Right cardiac atrium (tissue), 5 donors: ENCODE results near the gene GRIK2. TPM values are rescaled to one million over a fixed set of nuclear protein-coding genes. Genes with fewer than 3 reads are reported as not detected.

Experiments
- ATAC-seq, 2 donors: fragments of 200-7000 bp; cut with Tn5 transposase; one replicate each; pipeline versions ENCODE4 v1.8.0 to v1.9.1; 2020; ENCODE audit warnings: moderate library complexity in 2 of 2, mild to moderate bottlenecking in 1 of 2
- DNase-seq, 3 donors: peaks; one replicate each; pipeline ENCODE4 v3.0.0-alpha.2; 2020
- H3K27ac ChIP-seq: one replicate; pipeline ENCODE4 v1.5.1; 2013; ENCODE audit warnings: mild to moderate bottlenecking, low read length, control low read depth, moderate library complexity
- H3K27me3 ChIP-seq: one replicate; pipeline ENCODE4 v1.6.1; 2013; ENCODE audit not compliant: control insufficient read depth, insufficient read depth
- H3K4me1 ChIP-seq: one replicate; pipeline ENCODE4 v1.6.1; 2013; ENCODE audit warnings: low read length; ENCODE audit not compliant: control insufficient read depth, insufficient read depth
- H3K4me3 ChIP-seq: one replicate; pipeline ENCODE4 v1.5.1; 2013; ENCODE audit warnings: low read length, control low read depth
- H3K9me3 ChIP-seq: one replicate; pipeline ENCODE4 v1.6.1; 2013; ENCODE audit warnings: low read length; ENCODE audit not compliant: control insufficient read depth
- WGBS: extraction: QIAGEN DNeasy Blood & Tissue Kit; methylation state at CpG from one replicate; pipeline ENCODE4 v1.1.7; 2013; 5-methylcytosine and 5-hydroxymethylcytosine counted together
- intact Hi-C, 4 donors: fragments of 100-400 bp; cut with DNase I; formaldehyde crosslinking; loops; one replicate each; pipeline versions ENCODE4 v1.11.0 to v1.14.0; 2022 to 2023
- polyA plus RNA-seq: library from polyadenylated mRNA; stranded (reverse); fragments of 200-250 nt; gene quantifications from one replicate; pipeline ENCODE4 v1.2.3, GENCODE V29; 2013
- total RNA-seq, 4 donors: library from RNA; stranded (reverse); fragmentation: NEBNext Ultra II Directional; extraction: Animal tissue kit (Norgen Biotek cat#: 25700); gene quantifications; one replicate each; pipeline ENCODE4 v1.2.1, GENCODE V29; 2021
- donor health status: healthy with polysubstance abuse.
- donor health status: DM: no; HTN: yes; CAD: no.
- donor health status: DM: no; HTN: no; CAD: no.
- donor health status: DM: no; HTN: yes; CAD: no; lungs with severe emphysema.
- donor health status: DM: yes; HTN: yes; CAD: no.

Gene GRIK2
- total and polyA plus RNA-seq, 5 donors, result 7.6 to 26.7 (median 15.2) TPM

DNA sequence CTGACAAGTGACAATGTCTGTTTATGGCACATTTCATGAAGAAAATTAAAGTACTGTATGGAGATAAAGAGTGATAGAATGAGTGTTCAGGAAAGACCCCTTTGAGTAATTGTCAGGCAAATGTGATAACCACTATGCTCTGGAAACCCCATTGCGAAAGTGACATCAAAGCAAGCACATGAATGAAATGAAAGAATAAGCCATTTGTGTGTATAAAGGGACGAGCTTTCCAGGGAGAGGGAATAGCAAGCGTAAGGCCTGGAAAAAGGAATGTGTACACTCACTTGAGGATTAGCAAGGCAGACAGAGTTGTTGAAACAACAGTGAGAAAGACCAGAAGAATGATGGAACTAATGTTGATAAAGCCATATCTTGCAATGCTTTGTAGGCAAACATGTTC lies 490.0 kb downstream of the GRIK2 start:
- Histone ChIP-seq H3K27ac (no peak overlapping the region), H3K9me3 (no peaks in the 10 kb centered on the region), H3K27me3 (no peaks in the 10 kb centered on the region), H3K4me3 (no peak overlapping the region), H3K4me1 (no peaks in the 10 kb centered on the region)
- DNase-seq (no peak), ATAC-seq (no peak)
- intact Hi-C loops, result no loop called here
- WGBS, result 54% methylated on average over 3 of the region's 3 CpGs

DNA sequence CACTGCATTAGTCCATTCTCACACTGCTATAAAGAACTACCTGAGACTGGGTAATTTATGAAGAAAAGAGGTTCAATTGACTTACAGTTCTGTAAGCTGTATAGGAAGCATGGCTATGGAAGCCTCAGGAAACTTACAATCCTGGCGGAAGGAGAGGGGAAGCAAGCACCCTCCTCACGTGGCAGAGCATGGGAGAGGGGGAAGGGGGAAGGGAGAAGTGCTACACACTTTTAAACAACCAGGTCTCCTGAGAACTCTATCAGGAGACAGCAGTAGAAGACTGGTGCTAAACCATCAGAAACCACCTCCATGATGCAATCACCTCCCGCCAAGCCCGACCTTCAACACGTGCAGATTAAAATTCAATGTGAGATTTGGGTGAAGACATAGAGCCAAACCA lies 494.0 kb downstream of the GRIK2 start:
- no peak overlapping the region for H3K27ac ChIP-seq
- no peaks in the 10 kb centered on the region for H3K4me1 ChIP-seq
- H3K9me3 ChIP-seq, result no peaks in the 10 kb centered on the region
- 53% methylated on average over 5 of the region's 5 CpGs for WGBS
- no peak overlapping the region for H3K4me3 ChIP-seq
- H3K27me3 ChIP-seq, result no peaks in the 10 kb centered on the region
- intact Hi-C loops, result no loop called here
- no peak for DNase-seq
- no peak for ATAC-seq

DNA sequence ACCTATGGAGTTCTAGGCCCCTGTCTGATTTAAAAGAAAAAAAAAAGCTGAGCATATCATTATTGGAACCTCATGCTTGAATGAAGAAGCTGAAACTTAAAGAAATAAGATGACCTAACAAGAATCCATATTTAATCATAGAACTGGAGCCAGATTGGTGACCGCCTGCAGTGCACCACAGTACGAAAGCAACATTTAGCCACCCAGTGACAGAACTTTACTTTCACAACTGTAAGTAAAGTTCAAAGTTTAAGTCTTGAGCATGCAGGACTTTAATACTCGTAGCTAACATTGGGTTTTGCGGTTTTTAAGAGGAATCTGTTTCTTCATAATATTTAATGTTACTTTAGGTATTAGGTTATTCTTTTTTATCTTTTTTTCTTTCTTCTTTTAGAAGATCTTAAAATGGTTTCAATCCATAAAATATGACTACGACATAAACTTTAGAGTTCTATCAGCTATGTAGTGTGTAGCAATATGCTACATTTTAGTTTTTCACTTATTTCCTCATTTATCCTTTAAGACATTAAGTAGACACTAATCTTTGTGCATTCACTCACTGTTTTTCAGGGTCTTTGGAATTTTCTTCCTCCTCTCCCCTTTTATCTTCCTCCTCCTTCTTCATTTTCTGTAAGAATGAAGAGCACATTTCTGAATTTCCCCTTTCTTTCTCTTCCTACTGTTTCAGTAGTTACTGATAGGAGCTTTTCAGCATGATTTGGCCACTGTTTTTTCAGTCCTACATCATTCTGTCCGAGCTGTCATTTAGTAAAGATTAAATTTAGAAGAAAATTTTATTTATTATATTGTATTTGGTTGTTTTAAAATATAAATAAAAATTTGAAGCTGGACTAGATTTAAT lies 514.1 kb downstream of the GRIK2 start:
- 85% methylated on average over 6 of the region's 6 CpGs for WGBS

DNA sequence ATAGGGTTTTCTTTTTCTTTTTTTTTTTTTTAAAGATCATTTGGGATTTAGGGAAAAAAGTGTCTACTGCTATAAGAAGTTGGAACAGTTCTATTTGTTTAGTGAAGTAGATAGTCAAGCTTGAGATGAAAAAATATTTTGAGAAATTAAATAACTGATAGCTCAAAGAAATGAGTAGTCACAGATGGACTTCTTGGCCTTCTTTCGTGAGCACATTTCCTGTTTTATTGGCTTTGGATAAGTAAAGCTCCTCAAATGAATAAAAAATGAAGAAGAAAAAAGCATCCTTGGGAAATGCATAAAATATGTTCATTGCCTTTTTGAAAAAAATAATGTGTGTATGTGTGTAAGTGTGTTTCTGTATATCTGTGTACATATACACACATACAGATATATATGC lies 515.9 kb downstream of the GRIK2 start:
- intact Hi-C loops, result no loop called here
- DNase-seq (no peak), ATAC-seq (no peak)
- no peaks in the 10 kb centered on the region for H3K9me3 ChIP-seq
- no peak overlapping the region for H3K27ac ChIP-seq
- no peak overlapping the region for H3K4me3 ChIP-seq
- WGBS, result 51% methylated on average over 1 of the region's 1 CpG
- H3K4me1 ChIP-seq, result no peaks in the 10 kb centered on the region
- no peaks in the 10 kb centered on the region for H3K27me3 ChIP-seq

More for the DNA sequence above, 514.1 kb downstream of the GRIK2 start:
- DNase-seq (no peak), ATAC-seq (no peak)
- no peak overlapping the region for H3K4me3 ChIP-seq
- intact Hi-C loops, result no loop called here
- no peak overlapping the region for H3K27ac ChIP-seq
- H3K4me1 ChIP-seq, result no peaks in the 10 kb centered on the region
- H3K27me3 ChIP-seq, result no peaks in the 10 kb centered on the region
- no peaks in the 10 kb centered on the region for H3K9me3 ChIP-seq

DNA sequence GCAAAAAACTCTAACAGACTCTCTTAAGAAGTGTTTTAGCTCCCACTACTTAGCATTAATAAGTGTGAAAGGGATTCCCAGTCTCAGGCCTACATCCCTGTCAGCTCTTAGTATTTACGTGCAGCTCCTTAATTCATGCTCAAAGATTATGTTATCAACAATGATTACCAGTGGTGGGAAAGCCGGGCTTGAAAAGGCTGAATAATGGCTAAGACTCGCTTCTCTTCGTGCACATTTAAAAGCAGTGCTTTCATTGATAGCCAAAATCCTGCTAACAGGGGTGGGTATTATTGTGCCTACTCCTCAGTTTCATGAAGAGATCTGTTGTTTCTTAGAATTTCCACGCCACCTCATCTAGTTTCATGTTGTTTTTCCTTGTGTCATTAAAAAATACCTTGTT lies 518.8 kb downstream of the GRIK2 start:
- Histone ChIP-seq H3K4me1 (no peaks in the 10 kb centered on the region), H3K9me3 (no peaks in the 10 kb centered on the region), H3K4me3 (no peak overlapping the region), H3K27me3 (no peaks in the 10 kb centered on the region), H3K27ac (no peak overlapping the region)
- 38% methylated on average over 5 of the region's 5 CpGs for WGBS
- intact Hi-C loops, result no loop called here
- ATAC-seq (no peak), DNase-seq (no peak)

DNA sequence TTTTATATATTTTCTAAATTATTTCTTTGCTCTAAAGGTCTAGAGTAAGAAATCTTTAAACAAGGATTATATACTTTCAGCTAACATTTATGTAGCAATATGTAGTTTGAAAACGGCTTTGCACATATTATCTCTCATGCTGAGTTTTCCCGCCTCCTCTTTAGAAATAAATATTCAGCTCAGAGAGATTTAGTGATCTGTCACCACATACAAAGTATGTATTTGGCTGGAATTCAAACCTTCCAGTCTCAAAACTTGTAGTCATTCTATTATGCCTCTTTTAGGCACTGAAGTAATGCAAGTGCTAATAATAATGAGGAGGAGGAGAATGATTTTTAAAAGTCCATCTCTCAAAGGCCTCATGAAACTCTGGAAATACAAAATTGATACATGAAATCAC lies 525.0 kb downstream of the GRIK2 start:
- Histone ChIP-seq H3K27me3 (no peaks in the 10 kb centered on the region), H3K4me1 (no peaks in the 10 kb centered on the region), H3K4me3 (no peak overlapping the region), H3K9me3 (no peaks in the 10 kb centered on the region), H3K27ac (no peak overlapping the region)
- DNase-seq (no peak), ATAC-seq (no peak)
- 67% methylated on average over 2 of the region's 2 CpGs for WGBS
- intact Hi-C loops, result no loop called here

DNA sequence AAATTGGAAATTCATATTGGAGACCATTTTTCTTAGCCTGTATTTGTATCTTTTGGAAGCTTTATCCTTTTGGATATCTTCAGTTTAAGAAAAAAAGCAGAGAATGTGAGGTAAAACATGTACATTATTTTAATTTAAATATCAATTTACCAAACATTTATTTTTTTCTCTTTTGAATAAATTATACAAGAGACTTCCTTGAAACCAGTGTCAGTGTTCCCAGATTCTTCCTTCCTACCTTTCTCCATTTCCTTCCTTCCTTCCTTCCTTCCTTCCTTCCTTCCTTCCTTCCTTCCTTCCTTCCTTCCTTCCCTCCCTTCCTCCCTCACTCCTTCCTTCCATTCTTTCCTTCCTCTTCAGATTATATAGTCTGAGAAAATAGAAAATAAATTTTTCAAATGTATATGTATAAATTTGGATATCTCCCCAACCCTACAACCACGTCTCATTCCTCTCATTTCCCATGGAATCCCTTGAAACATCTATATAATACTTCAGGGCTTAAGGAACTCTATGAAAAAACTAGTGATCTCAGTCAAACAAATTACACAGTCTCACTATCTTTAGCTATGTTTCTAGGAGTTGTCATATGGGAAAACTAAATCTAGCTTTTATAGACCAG lies 528.4 kb downstream of the GRIK2 start:
- no peak for ATAC-seq
- intact Hi-C loops, result no loop called here
- H3K9me3 ChIP-seq, result no peaks in the 10 kb centered on the region
- no peaks in the 10 kb centered on the region for H3K4me1 ChIP-seq
- no peak for DNase-seq
- no peak overlapping the region for H3K4me3 ChIP-seq
- WGBS, result 64% methylated on average over 1 of the region's 1 CpG
- H3K27me3 ChIP-seq, result no peaks in the 10 kb centered on the region
- no peak overlapping the region for H3K27ac ChIP-seq

DNA sequence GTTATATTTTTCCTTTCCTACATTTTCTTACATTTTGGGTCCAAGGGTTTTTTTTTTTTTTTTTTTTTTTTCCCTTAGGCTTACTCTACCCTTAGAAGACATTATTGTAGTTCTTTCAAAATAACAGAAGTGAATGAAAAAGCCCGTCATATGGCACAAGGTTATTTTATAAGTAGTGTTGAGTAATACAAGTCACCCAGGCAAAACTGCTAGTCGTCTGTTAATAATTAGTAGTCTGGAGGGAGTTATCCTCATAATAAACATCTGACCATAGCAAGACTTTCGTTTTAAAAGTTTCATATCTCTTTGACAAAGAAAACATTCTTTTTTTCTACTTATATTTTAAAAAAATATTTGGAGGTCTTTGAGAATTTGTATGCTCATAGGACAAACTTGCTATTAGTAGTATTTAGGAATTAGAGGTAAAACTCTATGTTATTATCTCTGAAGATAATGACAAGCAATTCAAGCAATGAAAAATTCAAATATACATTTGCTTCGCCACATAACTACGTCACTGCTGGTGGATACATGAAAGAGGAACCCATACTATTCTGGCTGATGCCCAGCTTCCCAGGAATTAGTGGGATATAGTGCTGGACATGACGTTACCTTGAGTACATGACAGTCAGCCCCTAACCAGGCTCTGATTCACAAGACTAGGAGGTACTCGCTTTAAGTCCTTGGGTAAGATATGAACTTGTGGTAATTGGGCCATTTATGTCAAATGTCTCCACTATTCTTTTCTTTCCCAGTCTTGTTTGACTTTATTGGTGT lies 532.8 kb downstream of the GRIK2 start:
- 73% methylated on average over 7 of the region's 7 CpGs for WGBS
- ATAC-seq, result no peak
- no peak overlapping the region for H3K4me3 ChIP-seq

DNA sequence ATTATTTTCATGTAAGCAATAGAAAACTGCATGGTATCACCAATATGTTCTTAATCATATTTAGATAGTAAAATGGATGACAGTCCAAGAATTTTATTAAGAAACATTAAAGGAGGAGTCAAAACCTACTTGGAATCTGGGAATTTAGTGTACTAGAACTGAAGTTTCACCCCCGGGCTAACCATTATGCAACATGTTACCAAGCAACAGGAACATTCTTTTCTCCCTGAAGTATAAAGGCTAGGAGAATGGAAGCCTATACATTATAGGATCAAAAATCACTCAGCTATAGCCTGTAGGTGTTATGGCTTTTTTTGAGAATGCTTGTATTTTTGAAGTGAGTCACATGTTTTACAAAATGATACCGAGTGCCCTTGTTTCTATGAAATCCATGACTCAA lies 538.3 kb downstream of the GRIK2 start:
- intact Hi-C loops, result no loop called here

More for the DNA sequence above, 532.8 kb downstream of the GRIK2 start:
- Histone ChIP-seq H3K27me3 (no peaks in the 10 kb centered on the region), H3K9me3 (no peaks in the 10 kb centered on the region), H3K27ac (no peak overlapping the region), H3K4me1 (no peaks in the 10 kb centered on the region)
- intact Hi-C loops, result no loop called here
- no peak for DNase-seq

DNA sequence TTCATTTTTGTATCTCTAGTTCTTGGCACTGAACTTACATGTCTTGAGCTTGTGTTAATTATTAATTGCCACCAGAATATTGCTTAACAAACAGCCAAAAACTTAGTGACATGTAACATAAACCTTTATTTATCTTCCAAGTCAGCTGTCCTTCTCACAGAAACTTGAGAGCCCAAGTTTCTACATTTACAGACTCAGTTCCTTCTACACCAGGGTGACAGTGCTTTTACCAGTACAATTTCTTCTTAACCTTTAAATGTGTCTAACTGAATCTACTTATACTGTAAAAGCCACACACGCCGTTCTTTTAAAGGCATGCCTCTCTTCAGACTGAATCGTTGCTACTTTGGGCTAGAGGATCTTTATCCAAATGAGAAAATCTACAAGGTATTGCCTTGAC lies 539.2 kb downstream of the GRIK2 start:
- DNase-seq (no peak), ATAC-seq (no peak)
- intact Hi-C loops, result no loop called here

More for the DNA sequence above, 538.3 kb downstream of the GRIK2 start:
- H3K4me3 ChIP-seq, result no peak overlapping the region
- no peaks in the 10 kb centered on the region for H3K27me3 ChIP-seq
- no peaks in the 10 kb centered on the region for H3K4me1 ChIP-seq
- ATAC-seq (no peak), DNase-seq (no peak)
- H3K9me3 ChIP-seq, result no peaks in the 10 kb centered on the region
- H3K27ac ChIP-seq, result no peak overlapping the region
- 67% methylated on average over 2 of the region's 2 CpGs for WGBS

DNA sequence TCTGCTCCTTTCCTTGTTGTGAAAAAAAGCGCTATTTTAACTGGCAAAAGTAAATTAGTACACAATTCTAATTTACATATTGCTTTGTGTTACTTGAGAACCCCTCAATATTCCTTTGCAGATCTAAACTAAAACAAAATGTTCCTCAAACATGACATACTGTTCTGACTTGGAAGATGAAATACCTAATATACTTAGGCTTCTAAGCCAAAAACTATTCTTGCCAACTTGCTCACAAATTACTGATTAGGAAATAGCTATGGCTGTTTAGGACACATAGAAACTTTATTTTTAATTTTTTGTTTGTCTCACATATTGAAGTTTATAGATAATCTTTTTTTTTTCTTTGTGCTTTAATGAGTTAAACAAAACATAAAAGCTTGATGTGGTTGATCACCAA lies 542.2 kb downstream of the GRIK2 start:
- no peak for DNase-seq
- H3K27ac ChIP-seq, result no peak overlapping the region
- 80% methylated on average over 1 of the region's 1 CpG for WGBS
- H3K4me1 ChIP-seq, result peaks cover 2% of the 10 kb centered on the region
- no peaks in the 10 kb centered on the region for H3K9me3 ChIP-seq
- H3K27me3 ChIP-seq, result no peaks in the 10 kb centered on the region
- intact Hi-C loops, result no loop called here
- ATAC-seq, result no peak
- H3K4me3 ChIP-seq, result no peak overlapping the region

More for the DNA sequence above, 539.2 kb downstream of the GRIK2 start:
- H3K4me1 ChIP-seq, result peaks cover 2% of the 10 kb centered on the region
- H3K27me3 ChIP-seq, result no peaks in the 10 kb centered on the region
- H3K27ac ChIP-seq, result no peak overlapping the region
- H3K4me3 ChIP-seq, result no peak overlapping the region
- 85% methylated on average over 3 of the region's 3 CpGs for WGBS
- H3K9me3 ChIP-seq, result no peaks in the 10 kb centered on the region
